Cerebellar nuclear complex (tissue), 1 donor: ENCODE results near the gene DMRT2.

Experiments
- DNase-seq, 2 experiments: peaks; one replicate each; lab custom pipeline; 2025; lab: John Stamatoyannopoulos, UW

Gene DMRT2

GRCh38 chr9:1047591-1048230 is 2.4 kb upstream of the DMRT2 start:
- no peak for DNase-seq

- no peak for DNase-seq
Measured at GRCh38 chr9:1048231-1048619, 1.9 kb upstream of the DMRT2 start.

GRCh38 chr9:1048811-1049210 is 1.3 kb upstream of the DMRT2 start:
- no peak for DNase-seq

- DNase-seq: no peak
Measured at GRCh38 chr9:1049641-1050040, 516 bp upstream of the DMRT2 start.

GRCh38 chr9:1051210-1051583 is 1.0 kb downstream of the DMRT2 start:
- DNase-seq: no peak

- DNase-seq: no peak
Measured at GRCh38 chr9:1051584-1052275, 1.6 kb downstream of the DMRT2 start.

GRCh38 chr9:1052365-1053281 is 2.5 kb downstream of the DMRT2 start:
- no peak for DNase-seq

GRCh38 chr9:1053282-1053621 is 3.1 kb downstream of the DMRT2 start:
- no peak for DNase-seq

GRCh38 chr9:1053986-1054425 is 3.8 kb downstream of the DMRT2 start:
- DNase-seq: no peak

GRCh38 chr9:1055166-1055565 is 5.0 kb downstream of the DMRT2 start:
- DNase-seq: no peak

GRCh38 chr9:1057910-1058309 is 7.8 kb downstream of the DMRT2 start:
- no peak for DNase-seq

GRCh38 chr9:1058826-1059487 is 8.8 kb downstream of the DMRT2 start:
- no peak for DNase-seq

GRCh38 chr9:1065130-1065529 is 15.0 kb downstream of the DMRT2 start:
- no peak for DNase-seq

GRCh38 chr9:1070692-1071091 is 20.5 kb downstream of the DMRT2 start:
- DNase-seq: no peak

GRCh38 chr9:1071730-1072129 is 21.6 kb downstream of the DMRT2 start:
- no peak for DNase-seq

GRCh38 chr9:1073497-1073896 is 23.3 kb downstream of the DMRT2 start:
- DNase-seq: no peak

GRCh38 chr9:1077616-1078015 is 27.5 kb downstream of the DMRT2 start:
- DNase-seq: no peak

- DNase-seq: no peak
Measured at GRCh38 chr9:1083325-1083913, 33.3 kb downstream of the DMRT2 start.

GRCh38 chr9:1085086-1085485 is 34.9 kb downstream of the DMRT2 start:
- no peak for DNase-seq

- no peak for DNase-seq
Measured at GRCh38 chr9:1086517-1086916, 36.4 kb downstream of the DMRT2 start.

GRCh38 chr9:1087120-1087881 is 37.1 kb downstream of the DMRT2 start:
- DNase-seq: no peak
